IPS-20b (cell line): ENCODE data around the gene PROM1.

Experiments
- H3K27ac ChIP-seq: one replicate; pipeline ENCODE4 v1.5.1; 2013; ENCODE audit warnings: low read length
- H3K27me3 ChIP-seq: 2 replicates; pipeline ENCODE4 v1.6.1; 2013; ENCODE audit warnings: mild to moderate bottlenecking, low read length, inconsistent platforms; ENCODE audit not compliant: insufficient read depth
- H3K36me3 ChIP-seq: 2 replicates; pipeline ENCODE4 v1.6.1; 2013; ENCODE audit warnings: low read depth, mild to moderate bottlenecking, inconsistent platforms, low read length, moderate library complexity; ENCODE audit not compliant: insufficient read depth
- H3K4me1 ChIP-seq: 2 replicates; pipeline ENCODE4 v1.6.1; 2013; ENCODE audit warnings: mild to moderate bottlenecking, control low read depth, inconsistent platforms, low read length, moderate library complexity; ENCODE audit not compliant: insufficient read depth
- H3K4me3 ChIP-seq: 2 replicates; pipeline ENCODE4 v1.5.1; 2013; ENCODE audit warnings: mild to moderate bottlenecking, low read length, inconsistent platforms
- H3K9ac ChIP-seq: 2 replicates; pipeline ENCODE4 v1.6.1; 2013; ENCODE audit warnings: low read depth, mild to moderate bottlenecking, inconsistent platforms, low read length, moderate library complexity
- H3K9me3 ChIP-seq: 2 replicates; pipeline ENCODE4 v1.6.1; 2013; ENCODE audit warnings: mild to moderate bottlenecking, low read depth, low read length, inconsistent platforms; ENCODE audit not compliant: insufficient read depth

Gene PROM1

DNA sequence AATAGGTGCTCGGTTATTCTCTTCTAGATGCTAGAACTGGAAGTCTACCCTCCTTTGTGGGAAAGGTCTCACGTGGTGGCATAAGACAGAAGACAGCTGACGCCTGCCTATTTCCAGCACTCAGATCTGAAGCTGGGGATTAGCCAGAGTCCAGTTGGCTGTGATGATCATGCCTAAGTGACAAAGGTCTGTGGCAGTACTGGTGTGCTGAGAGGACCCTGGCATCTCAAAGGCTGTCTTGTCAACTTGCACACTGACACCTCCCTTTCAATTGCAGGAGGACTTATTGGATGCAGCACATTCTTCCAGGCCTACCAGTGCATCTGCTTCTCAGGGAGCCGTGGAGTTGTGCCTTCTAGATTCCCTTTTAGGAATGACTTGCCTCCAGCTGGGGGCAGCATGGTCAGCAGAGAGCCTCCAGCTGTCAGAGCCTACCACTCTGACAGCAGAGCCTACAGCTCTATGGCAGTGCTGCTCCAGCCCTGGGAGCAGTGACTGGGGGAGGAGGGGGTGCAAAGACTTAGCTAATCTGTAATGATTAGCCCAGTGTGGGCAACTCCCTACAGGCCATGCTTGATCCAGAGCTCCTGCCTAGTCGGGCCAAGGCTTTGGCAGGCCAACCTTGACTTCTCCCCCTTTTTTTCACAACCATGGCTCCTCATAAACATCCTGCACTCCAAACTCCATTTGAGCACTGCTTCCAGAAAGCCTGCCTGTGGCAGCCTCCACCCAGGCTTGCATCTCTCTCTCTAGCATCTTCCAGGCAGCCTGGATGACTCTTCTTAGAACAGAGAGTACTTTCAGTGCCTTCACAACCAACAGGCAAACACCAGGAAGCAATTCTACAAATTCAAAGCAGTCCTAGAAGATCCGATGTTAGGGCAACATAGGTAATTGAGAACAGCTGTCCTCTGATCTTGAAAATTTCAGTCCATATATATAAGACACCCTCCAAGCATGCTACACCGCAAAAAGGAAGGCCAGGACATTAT, 107.1 kb downstream of the PROM1 start:
- no peak overlapping the region for H3K9ac ChIP-seq
- no peak overlapping the region for H3K27ac ChIP-seq
- no peak overlapping the region for H3K4me3 ChIP-seq
- H3K9me3 ChIP-seq: no peaks in the 10 kb centered on the region
- H3K36me3 ChIP-seq: peaks cover 57% of the 10 kb centered on the region
- H3K4me1 ChIP-seq: no peaks in the 10 kb centered on the region
- H3K27me3 ChIP-seq: no peaks in the 10 kb centered on the region

DNA sequence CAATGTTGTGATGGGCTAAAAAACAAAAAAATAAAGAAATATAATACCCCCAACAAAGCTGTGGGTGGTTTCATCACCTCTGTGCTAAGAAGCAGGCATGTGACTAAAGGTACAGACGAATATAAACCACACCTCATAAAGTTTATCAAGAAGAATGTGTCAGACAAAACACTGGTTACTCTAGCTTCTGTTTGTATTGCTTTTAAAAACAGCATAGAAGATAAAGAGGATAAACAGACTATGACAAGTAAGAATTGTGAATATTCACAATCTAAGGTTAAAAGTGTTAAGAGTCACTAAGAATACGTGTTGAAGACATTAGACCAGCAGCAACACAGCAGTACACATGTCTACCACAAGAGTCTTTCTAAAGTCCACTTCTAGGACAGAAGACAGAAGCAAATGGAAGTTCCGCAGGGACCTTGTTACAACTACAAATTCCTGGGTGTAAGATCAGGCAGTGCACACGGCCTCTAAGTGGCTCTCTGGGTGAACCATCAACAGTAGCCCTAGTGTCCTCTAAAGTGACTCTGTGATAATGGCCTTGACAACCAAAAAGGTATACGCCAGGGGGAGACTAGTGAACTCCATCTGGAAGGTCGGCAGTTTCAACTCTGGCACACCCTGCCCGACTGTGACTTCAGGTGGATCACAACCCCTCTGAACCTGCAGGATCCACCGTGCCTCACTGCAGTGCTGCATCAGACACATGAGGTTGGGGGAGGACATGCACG, 112.6 kb downstream of the PROM1 start:
- Histone ChIP-seq H3K27me3 (no peaks in the 10 kb centered on the region), H3K9me3 (0 out of 2 replicates have a peak, but pooled peaks cover 6% of the 10 kb centered on the region)

DNA sequence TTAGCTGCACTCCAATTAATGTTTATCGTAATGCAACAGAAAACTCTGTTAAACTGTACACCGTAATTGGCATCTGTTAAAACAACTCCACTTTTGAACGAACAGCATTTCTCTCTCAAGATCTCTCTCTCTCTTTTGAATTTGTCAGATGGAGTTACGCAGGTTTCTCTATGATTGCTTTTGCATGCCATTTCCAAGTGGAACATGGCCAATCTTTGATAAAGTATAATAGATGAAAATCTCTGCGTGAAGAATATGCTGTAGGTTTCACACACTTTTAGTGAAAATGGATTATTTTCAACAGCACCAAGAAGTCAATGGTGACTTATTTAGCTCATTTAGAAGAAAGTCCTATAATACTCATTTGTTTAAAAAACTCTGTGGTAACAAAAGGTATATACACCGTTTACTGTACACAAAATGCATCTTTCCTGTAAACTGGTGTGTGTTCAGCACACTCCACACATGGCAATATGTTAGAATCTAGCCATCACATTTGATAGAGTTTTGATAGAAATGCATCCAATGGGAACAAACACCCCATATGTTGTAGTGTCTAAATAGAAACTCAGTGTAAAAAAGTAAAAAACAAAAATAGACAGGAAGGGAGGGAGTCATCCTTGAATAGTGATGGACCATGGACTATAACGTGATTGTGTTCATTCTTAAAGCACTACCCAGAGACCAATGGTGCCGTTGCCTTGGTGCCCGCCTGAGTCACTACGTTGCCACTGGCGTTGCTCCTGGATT, 115.1 kb downstream of the PROM1 start:
- Histone ChIP-seq H3K27me3 (no peaks in the 10 kb centered on the region), H3K9me3 (0 out of 2 replicates have a peak, but pooled peaks cover 7% of the 10 kb centered on the region), H3K27ac (no peak overlapping the region), H3K4me3 (no peak overlapping the region), H3K4me1 (no peaks in the 10 kb centered on the region), H3K9ac (no peak overlapping the region), H3K36me3 (peaks cover 43% of the 10 kb centered on the region)

More for the DNA sequence above, 112.6 kb downstream of the PROM1 start:
- no peak overlapping the region for H3K4me3 ChIP-seq
- H3K27ac ChIP-seq: no peak overlapping the region
- H3K4me1 ChIP-seq: no peaks in the 10 kb centered on the region
- H3K36me3 ChIP-seq: peaks cover 47% of the 10 kb centered on the region
- H3K9ac ChIP-seq: no peak overlapping the region

DNA sequence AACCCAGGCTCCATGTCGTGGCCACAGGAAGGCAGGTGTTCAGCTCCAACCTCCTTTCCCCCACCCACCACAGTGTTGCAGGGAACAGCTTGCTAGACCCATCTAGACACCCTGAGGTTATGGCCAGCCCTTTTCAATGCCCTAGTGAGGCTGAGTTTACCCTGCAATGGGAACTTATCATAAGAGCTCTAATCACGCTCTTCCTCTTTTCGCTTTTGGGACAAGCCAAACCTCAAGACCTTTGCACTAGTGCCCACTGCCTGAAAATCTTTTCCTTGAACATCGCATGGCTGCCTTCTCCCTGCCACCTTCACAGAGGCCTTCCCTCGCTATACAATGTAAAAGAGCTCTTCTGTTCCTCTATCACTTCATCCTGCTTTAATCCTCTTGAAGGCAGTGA, 118.5 kb downstream of the PROM1 start:
- H3K9ac ChIP-seq: no peak overlapping the region
- 0 out of 2 replicates have a peak, but pooled peaks cover 7% of the 10 kb centered on the region for H3K9me3 ChIP-seq
- no peaks in the 10 kb centered on the region for H3K27me3 ChIP-seq
- no peak overlapping the region for H3K27ac ChIP-seq
- peaks cover 21% of the 10 kb centered on the region for H3K36me3 ChIP-seq
- peaks cover 4% of the 10 kb centered on the region; the same call in 1 of the 2 replicates for H3K4me1 ChIP-seq
- no peak overlapping the region for H3K4me3 ChIP-seq

DNA sequence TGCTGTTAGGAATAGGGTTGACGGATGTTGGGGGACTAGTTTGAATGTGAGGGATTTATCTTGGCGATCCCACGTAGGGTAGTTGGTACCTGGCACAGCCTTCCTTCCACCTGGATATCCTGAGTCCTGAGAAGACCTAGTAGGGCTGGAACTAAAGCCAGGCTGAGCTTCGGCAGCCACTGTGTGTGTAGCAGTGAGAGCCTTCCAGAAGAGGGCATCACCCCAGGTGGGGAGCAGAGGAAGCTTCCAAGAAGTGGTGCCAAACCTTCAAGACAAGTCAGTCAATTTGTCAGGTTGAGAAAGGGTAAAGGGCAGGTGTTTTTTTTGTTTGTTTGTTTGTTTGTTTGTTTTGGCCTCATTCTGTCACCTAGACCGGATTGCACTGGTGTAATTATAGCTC, 119.7 kb downstream of the PROM1 start:
- 0 out of 2 replicates have a peak, but pooled peaks cover 7% of the 10 kb centered on the region for H3K9me3 ChIP-seq
- peaks cover 15% of the 10 kb centered on the region for H3K36me3 ChIP-seq
- no peaks in the 10 kb centered on the region for H3K27me3 ChIP-seq
- no peak overlapping the region for H3K9ac ChIP-seq
- peaks cover 4% of the 10 kb centered on the region; the same call in 1 of the 2 replicates for H3K4me1 ChIP-seq
- no peak overlapping the region for H3K27ac ChIP-seq
- H3K4me3 ChIP-seq: no peak overlapping the region

DNA sequence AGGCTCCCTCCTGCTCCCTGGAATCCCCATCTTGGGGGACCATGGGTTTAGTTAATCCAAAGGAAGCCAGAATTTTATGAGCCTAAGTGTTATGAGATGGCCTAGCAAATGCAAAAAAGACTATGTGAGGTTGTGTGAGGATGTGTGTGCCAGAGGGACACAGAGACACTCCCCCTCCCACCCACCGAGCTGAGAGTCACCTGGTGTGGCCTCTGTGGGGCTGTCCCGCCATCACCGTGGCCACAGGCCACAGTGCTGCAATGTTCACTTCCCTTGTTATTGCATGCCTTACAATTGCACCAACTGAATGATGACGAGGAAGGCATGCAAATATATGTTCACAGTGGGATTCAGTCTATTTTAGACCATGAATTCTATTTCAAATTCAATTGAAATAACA, 120.2 kb downstream of the PROM1 start:
- no peak overlapping the region for H3K9ac ChIP-seq
- H3K27me3 ChIP-seq: no peaks in the 10 kb centered on the region
- no peak overlapping the region for H3K4me3 ChIP-seq
- H3K4me1 ChIP-seq: peaks cover 4% of the 10 kb centered on the region; the same call in 1 of the 2 replicates
- peaks cover 9% of the 10 kb centered on the region for H3K36me3 ChIP-seq
- H3K27ac ChIP-seq: no peak overlapping the region
- 0 out of 2 replicates have a peak, but pooled peaks cover 7% of the 10 kb centered on the region for H3K9me3 ChIP-seq

DNA sequence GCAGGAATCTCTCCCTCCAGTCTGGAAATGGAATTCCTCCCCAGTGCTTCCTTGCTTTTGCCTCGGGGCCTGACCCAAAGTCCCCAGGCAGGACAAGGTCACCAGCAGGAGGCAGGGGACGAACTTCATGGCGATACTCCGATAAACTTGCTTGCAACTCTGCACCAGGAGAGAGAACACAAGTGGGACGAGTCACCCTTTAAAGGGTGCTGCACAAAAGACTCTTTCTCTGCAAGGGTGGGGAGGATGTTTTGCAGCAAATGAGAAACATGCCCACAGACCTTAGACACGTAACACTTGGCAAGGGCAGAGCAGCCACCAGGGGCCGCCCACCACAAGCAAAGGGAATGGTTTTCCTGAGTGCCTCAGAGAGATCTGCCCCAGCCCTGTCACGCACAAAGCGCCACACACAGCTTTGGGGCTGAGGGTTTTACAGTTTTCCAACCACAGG, 120.8 kb downstream of the PROM1 start, which contains the start of gene FGFBP2:
TSS of gene FGFBP2 (minus strand) at position 175 of the 451 bp plus-strand sequence. CDS start at position 129, 46 bp downstream.
- H3K4me1 ChIP-seq: peaks cover 7% of the 10 kb centered on the region; the same call in 1 of the 2 replicates
- H3K9ac ChIP-seq: no peak within 1 kb of the TSS
- no peak within 1 kb of the TSS for H3K27ac ChIP-seq
- 0 out of 2 replicates have a peak, but pooled peaks cover 7% of the 10 kb centered on the region for H3K9me3 ChIP-seq
- no peak within 1 kb of the TSS for H3K4me3 ChIP-seq
- H3K27me3 ChIP-seq: no peaks in the 10 kb centered on the region
- H3K36me3 ChIP-seq: peaks cover 4% of the 10 kb centered on the region; the same call in 1 of the 2 replicates

DNA sequence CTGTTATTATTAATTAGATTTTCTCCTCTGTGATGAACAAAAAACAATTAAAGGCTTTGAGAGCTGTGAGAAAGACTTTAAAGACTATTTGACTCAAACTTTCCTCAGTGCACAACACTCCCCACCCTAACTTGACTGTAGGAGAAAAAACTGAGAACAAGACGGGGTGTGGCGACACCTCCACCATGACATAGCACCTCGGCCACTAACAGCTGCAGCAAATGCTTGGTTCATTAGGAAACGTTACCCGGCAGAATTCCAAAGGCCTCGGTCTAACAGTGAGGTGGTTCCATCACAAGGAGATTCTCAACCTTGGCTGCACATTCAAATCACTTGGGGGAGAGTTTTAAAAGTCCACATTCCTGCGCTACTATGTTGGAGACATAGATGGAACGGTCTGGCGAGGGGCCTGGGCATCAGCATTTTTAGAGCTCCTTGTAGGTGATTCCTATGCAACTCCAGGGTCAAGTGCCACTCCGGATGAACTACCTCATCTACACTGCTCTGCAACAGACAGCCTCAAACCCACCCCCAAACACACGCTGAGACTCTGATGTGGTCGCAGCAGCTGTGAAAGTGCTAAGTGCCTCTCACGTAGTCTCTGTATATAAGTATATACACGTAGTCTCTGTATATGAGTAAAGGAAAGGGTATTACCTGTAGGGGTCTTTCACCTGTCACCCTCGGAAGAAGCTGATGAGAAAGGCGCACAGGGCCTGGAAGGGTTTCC, 121.9 kb downstream of the PROM1 start:
- Histone ChIP-seq H3K27ac (no peak overlapping the region), H3K4me3 (no peak overlapping the region), H3K9ac (no peak overlapping the region), H3K9me3 (0 out of 2 replicates have a peak, but pooled peaks cover 7% of the 10 kb centered on the region), H3K4me1 (peaks cover 7% of the 10 kb centered on the region; the same call in 1 of the 2 replicates), H3K36me3 (no peaks in the 10 kb centered on the region), H3K27me3 (no peaks in the 10 kb centered on the region)

DNA sequence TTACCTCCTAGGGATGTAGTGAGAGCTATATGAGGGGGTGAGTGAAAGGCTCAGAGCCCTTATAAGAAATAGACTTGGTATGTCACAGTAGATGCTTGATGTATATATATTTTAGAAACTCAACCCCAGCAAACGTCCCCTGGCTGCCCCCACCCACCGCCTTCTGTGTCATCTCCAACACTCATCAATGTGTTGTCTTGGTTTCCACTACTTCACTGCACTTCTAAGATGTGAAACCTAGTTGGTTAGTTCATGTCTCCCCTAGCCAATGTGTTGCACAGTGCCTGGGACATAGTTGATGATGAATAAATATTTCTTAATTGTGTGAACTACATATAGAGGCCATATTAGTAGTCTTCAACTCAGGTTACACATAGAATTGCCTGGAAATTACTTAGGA, 125.3 kb downstream of the PROM1 start:
- H3K9ac ChIP-seq: no peak overlapping the region
- no peak overlapping the region for H3K27ac ChIP-seq
- no peaks in the 10 kb centered on the region for H3K36me3 ChIP-seq
- H3K4me3 ChIP-seq: no peak overlapping the region
- peaks cover 7% of the 10 kb centered on the region; the same call in 1 of the 2 replicates for H3K4me1 ChIP-seq
- H3K9me3 ChIP-seq: peaks cover 11% of the 10 kb centered on the region
- H3K27me3 ChIP-seq: no peaks in the 10 kb centered on the region

DNA sequence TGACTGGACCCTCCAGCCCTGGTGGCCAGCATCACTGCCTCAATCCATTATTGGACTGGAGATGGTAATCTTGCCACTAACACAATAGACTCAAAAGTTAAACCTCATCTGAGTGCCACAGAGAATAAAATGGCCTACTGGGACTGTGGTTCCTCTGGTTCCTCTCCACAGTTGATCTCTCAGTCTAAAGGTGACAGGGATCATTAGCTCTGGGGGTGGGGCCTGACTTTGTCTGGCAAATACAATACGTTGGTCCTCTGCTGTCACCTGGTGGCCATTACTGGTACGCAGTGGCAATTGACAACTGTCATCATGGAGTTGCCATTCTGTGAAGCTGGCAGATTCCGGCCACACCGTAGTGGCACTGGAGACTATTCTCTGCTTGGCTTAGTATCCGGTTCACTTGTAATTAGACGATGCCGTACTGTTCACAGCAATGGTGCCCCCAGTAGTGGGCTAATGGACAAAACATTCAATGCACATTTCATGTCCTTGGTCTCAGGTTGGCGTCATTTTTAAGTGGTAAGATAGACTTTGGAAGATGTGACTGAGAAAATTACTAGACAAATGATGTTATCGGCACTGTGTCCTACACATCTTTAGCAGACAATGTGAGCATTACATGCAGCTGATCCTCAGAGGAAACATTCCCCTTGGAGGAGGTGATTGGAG, 127.5 kb downstream of the PROM1 start:
- H3K4me1 ChIP-seq: 0 out of 2 replicates have a peak, but pooled peaks cover 3% of the 10 kb centered on the region
- H3K9me3 ChIP-seq: peaks cover 11% of the 10 kb centered on the region
- no peaks in the 10 kb centered on the region for H3K27me3 ChIP-seq
- no peak overlapping the region for H3K27ac ChIP-seq
- no peak overlapping the region for H3K4me3 ChIP-seq
- H3K36me3 ChIP-seq: no peaks in the 10 kb centered on the region
- no peak overlapping the region for H3K9ac ChIP-seq
